K562 (cell line): ENCODE measurements around the gene SLC33A1.

ENCODE experiments used
- CBFB ChIP-seq: sonication (generic); formaldehyde crosslinking; IDR thresholded peaks from 2 replicates; pipeline ENCODE4 v1.4.0; 2020; ENCODE audit warnings: mild to moderate bottlenecking, missing genetic modification reagents
- EZH2 ChIP-seq: IDR thresholded peaks from 2 replicates; pipeline ENCODE4 v1.6.1; 2012; ENCODE audit warnings: low read depth, mild to moderate bottlenecking, inconsistent platforms, low read length, borderline replicate concordance
- FOXM1 ChIP-seq, 2 experiments: fragments of 450-650 bp in 1 of 2; sonication (generic) in 1 of 2; formaldehyde crosslinking in 1 of 2; IDR thresholded peaks; 2 replicates each; pipeline versions ENCODE4 v1.6.1 to v1.9.0; 2017 to 2022; ENCODE audit warnings: low read depth in 2 of 2, mild to moderate bottlenecking in 2 of 2, missing genetic modification reagents in 1 of 2, moderate library complexity in 1 of 2
- HDGF ChIP-seq: fragments of 450-650 bp; IDR thresholded peaks from 2 replicates; pipeline ENCODE4 v1.6.1; 2016
- POLR2A ChIP-seq: fragments of 450-650 bp; conservative IDR thresholded peaks from 2 replicates; pipeline ENCODE4 v1.6.1; 2016
- SP1 ChIP-seq: sonication (generic); formaldehyde crosslinking; IDR thresholded peaks from 2 replicates; pipeline ENCODE4 v1.8.1; 2022; ENCODE audit warnings: mild to moderate bottlenecking, missing genetic modification reagents
- ZBTB1 ChIP-seq: sonication (generic); formaldehyde crosslinking; IDR thresholded peaks from 2 replicates; pipeline ENCODE4 v1.8.1; 2023; ENCODE audit warnings: missing genetic modification reagents, low read depth, mild to moderate bottlenecking, borderline replicate concordance
- ZNF644 ChIP-seq: fragments of 200-800 bp; sonication (Bioruptor generic); IDR thresholded peaks from 2 replicates; pipeline ENCODE4 v1.6.1; 2016; ENCODE audit warnings: low read depth, missing genetic modification characterization, missing compliant biosample characterization

GRCh38 chr3:155853214-155854140, 750 bp downstream of the SLC33A1 start:
- TF ChIP-seq ZBTB1 (CRISPR knock-in tag): no peak; the same call in 1 of the 2 replicates
- TF ChIP-seq ZNF644 (tag): no peak
- TF ChIP-seq HDGF: no peak
- no peak for TF ChIP-seq SP1 (CRISPR knock-in tag)
- TF ChIP-seq POLR2A: no peak
- no peak for TF ChIP-seq FOXM1 (IDR thresholded peaks at IDR 0.05; ENCODE audit: low read depth)
- TF ChIP-seq FOXM1 (CRISPR knock-in tag; IDR thresholded peaks at IDR 0.05; ENCODE audit: low read depth): no peak
- no peak for TF ChIP-seq EZH2
- TF ChIP-seq CBFB: no peak
